ENCODE data around the gene KLK13.

GRCh38 chr19:51066393-51067186 lies 1.7 kb upstream of the KLK13 start:
- TF ChIP-seq CTCF (IDR thresholded peaks at IDR 0.05) (no peak), EP300 (IDR thresholded peaks at IDR 0.05) (no peak), POLR2A (IDR thresholded peaks at IDR 0.05) (no peak)

All from sigmoid colon (tissue), 4 donors.